ENCODE data around the gene ELF3.

DNA sequence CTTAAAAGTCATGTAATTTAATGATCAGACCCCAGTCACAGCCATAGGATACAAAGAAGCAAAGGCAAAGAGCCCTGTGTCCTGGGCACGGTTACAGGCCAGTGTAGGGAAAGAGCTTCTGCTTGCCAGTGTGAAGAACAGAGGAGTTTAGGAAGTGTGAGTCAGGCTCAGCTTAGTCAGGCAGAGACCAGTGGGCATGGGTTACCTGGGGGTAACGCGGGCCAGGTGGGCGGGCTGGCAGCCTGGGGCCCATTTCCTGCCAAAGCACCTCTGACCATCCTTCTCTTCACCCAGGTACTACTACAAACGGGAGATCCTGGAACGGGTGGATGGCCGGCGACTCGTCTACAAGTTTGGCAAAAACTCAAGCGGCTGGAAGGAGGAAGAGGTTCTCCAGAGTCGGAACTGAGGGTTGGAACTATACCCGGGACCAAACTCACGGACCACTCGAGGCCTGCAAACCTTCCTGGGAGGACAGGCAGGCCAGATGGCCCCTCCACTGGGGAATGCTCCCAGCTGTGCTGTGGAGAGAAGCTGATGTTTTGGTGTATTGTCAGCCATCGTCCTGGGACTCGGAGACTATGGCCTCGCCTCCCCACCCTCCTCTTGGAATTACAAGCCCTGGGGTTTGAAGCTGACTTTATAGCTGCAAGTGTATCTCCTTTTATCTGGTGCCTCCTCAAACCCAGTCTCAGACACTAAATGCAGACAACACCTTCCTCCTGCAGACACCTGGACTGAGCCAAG, 4.7 kb downstream of the ELF3 start:
- TF ChIP-seq GATA2 (IDR thresholded peaks at IDR 0.05; ENCODE audit: low read depth, low read length) (no peak), GATA3 (IDR thresholded peaks at IDR 0.05; ENCODE audit: low read depth, low read length) (no peak)

Data from SH-SY5Y (cell line).